Mammary epithelial cell (primary cell): Measurements from ENCODE around the gene AMPH.

ENCODE experiments used
- EZH2 ChIP-seq: IDR thresholded peaks from 2 replicates; pipeline ENCODE4 v1.6.1; 2012; ENCODE audit warnings: low read length, inconsistent platforms, borderline replicate concordance
- TF ChIP-seq, protein P1 (sequence below), 2 donors: IDR thresholded peaks in 1 of 2; conservative IDR thresholded peaks in 1 of 2; 2 replicates each; pipeline ENCODE4 v1.5.1; 2011 to 2012; ENCODE audit warnings: inconsistent platforms in 2 of 2, low read length in 2 of 2, mild to moderate bottlenecking in 2 of 2, control low read depth in 1 of 2, low read depth in 1 of 2; ENCODE audit not compliant: insufficient read depth in 1 of 2; ENCODE audit errors: extremely low read depth in 1 of 2

DNA sequence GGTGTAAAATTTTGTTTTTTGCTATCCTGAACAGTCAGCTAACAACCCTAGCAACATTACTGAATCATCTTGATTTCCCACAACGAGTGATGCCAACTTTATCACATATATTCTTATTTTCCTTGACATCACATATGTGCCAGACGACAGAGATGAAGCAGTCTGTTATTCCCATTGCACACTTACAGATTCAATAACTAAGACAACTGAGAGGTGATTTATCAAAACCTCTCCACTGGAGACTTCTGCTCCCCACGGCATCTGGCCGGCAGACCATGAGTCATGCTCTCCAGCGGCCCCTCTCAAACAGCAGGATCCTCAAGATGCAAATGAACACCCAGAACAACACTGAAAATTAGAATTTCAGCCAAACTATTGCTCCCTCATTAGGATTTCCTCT lies 57.1 kb downstream of the AMPH start:
- TF ChIP-seq EZH2: no peak
- TF ChIP-seq, protein P1, sequence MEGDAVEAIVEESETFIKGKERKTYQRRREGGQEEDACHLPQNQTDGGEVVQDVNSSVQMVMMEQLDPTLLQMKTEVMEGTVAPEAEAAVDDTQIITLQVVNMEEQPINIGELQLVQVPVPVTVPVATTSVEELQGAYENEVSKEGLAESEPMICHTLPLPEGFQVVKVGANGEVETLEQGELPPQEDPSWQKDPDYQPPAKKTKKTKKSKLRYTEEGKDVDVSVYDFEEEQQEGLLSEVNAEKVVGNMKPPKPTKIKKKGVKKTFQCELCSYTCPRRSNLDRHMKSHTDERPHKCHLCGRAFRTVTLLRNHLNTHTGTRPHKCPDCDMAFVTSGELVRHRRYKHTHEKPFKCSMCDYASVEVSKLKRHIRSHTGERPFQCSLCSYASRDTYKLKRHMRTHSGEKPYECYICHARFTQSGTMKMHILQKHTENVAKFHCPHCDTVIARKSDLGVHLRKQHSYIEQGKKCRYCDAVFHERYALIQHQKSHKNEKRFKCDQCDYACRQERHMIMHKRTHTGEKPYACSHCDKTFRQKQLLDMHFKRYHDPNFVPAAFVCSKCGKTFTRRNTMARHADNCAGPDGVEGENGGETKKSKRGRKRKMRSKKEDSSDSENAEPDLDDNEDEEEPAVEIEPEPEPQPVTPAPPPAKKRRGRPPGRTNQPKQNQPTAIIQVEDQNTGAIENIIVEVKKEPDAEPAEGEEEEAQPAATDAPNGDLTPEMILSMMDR (conservative IDR thresholded peaks at IDR 0.05 in 1 of 2, IDR thresholded peaks at IDR 0.05 in 1 of 2; ENCODE audit: extremely low read depth in 1 of 2, insufficient read depth in 1 of 2, low read depth in 1 of 2, low read length in 2 of 2): no peak
